NCI-H446 treated with DMSO at 0.1 percent for 48 hours (cell line): ENCODE measurements around the gene HSD11B1L.

ENCODE experiments used
- DNase-seq: peaks from one replicate; lab custom pipeline; 2025; lab: John Stamatoyannopoulos, UW

The HSD11B1L gene

GRCh38 chr19:5680437-5681368, at the start of gene HSD11B1L, which contains the start of gene MICOS13:
TSS of gene HSD11B1L (plus strand) at chr19:5681027. CDS start at chr19:5684833, 3,806 bp downstream.
TSS of gene MICOS13 (minus strand) at chr19:5680516. CDS start at chr19:5680486, 30 bp downstream.
- DNase-seq = peak; percentile 98

- DNase-seq = no peak
Observed at GRCh38 chr19:5631567-5632240, 49.1 kb upstream of the HSD11B1L start.

GRCh38 chr19:5632241-5632612, 48.6 kb upstream of the HSD11B1L start:
- DNase-seq = no peak

GRCh38 chr19:5632657-5633056, 48.2 kb upstream of the HSD11B1L start:
- no peak for DNase-seq

GRCh38 chr19:5635427-5635826, 45.4 kb upstream of the HSD11B1L start:
- no peak for DNase-seq

DNA sequence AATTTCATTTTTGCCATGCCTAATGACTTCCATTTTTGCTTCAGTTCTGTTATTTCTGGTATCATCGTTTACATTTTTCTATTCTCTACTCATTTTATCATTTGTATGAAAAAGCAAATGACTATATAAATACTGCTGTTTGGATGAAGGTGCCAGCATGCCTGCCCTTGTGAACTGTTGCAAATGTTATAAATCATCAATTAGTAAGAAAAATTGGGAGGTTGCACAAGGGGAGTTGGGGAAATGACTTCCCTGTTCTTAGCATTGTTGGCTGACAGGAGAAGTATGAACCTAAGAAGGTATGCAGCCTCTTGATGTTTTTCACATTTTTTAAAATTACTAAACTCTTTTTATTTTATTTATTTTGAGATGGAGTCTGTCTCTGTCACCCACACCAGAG, 42.9 kb upstream of the HSD11B1L start:
- DNase-seq = no peak

- no peak for DNase-seq
Observed at GRCh38 chr19:5641171-5641570, 39.7 kb upstream of the HSD11B1L start.

GRCh38 chr19:5642204-5642603, 38.6 kb upstream of the HSD11B1L start:
- DNase-seq = no peak

DNA sequence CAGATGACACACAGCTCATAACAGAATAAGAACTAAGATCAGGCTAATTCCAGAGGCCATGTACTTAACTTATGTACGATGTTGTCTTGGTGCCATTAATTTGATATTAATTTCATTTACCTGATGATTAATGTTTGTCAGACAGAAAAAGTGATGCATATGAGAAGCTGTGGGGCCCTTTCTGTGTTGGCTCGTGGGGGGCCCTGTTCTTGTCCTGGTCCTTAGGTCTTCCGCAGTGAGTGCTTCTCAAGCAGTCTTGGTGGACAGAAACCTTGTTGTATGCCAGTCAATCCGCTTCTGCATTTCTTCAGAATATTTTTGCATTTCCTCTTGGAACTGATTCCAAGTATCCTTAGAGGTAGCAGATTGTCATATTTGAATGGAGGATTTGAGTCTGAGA, 37.8 kb upstream of the HSD11B1L start:
- no peak for DNase-seq

DNA sequence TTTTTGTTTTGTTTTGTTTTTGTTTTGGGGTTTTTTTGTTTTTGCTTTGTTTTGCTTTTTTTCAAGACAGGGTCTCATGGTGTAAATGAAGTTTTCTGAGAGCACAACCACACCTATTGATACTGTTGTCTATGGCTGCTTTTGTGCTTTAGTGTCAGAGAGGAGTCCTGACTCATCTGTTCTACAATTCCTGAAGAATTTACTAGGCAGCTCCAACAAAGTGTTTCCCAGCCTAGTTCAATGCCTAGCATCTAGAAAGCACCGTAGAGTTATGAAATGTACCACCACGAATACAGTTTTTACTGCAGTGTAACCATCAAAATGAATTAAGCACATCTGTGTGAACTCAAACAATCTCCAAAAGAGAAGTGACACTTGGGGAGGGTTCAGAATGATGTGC, 36.8 kb upstream of the HSD11B1L start:
- DNase-seq = no peak

DNA sequence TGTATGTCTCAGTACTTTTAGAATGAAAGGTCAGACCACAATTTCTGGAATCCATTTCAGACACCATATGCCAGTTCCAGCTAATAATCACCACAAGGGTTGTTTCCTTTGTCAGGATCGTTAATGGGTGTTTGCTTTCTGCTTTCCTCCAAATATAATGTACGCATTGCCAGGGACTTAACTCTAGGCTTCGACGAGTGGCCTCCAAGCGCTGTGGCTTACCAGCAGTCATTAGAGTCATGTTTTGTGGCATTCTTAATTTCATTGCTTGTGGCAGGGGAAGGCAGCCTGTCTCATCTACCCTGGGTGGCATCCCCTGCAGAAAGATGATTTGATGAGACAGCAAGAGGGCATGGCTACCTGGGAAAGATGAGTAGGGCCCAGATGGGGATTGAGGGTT, 35.4 kb upstream of the HSD11B1L start:
- DNase-seq = no peak

GRCh38 chr19:5646703-5647102, 34.1 kb upstream of the HSD11B1L start:
- no peak for DNase-seq

GRCh38 chr19:5648464-5648863, 32.4 kb upstream of the HSD11B1L start:
- DNase-seq = no peak

GRCh38 chr19:5651361-5651760, 29.5 kb upstream of the HSD11B1L start:
- no peak for DNase-seq

DNA sequence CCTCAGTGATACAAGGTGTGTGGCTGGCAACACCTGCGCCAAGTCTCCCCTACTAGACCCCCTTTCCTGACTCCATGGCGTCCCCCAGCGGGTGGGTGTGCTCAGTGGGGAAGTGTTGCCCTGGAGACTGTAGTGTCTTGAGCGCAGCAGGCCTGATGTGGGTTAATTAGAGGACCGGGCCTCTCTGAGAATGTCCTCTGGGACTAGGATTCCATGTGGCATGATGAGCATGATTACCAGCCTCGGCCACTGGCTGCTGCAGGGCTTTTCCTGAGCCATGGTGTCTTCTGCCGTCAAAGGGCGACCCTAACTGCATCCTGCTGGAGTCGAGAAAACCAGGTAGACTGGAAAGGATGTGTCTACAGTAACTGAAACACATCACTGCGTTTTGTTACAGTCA, 28.6 kb upstream of the HSD11B1L start:
- no peak for DNase-seq

- no peak for DNase-seq
Observed at GRCh38 chr19:5654931-5655330, 25.9 kb upstream of the HSD11B1L start.

GRCh38 chr19:5655412-5655811, 25.4 kb upstream of the HSD11B1L start:
- DNase-seq = no peak

DNA sequence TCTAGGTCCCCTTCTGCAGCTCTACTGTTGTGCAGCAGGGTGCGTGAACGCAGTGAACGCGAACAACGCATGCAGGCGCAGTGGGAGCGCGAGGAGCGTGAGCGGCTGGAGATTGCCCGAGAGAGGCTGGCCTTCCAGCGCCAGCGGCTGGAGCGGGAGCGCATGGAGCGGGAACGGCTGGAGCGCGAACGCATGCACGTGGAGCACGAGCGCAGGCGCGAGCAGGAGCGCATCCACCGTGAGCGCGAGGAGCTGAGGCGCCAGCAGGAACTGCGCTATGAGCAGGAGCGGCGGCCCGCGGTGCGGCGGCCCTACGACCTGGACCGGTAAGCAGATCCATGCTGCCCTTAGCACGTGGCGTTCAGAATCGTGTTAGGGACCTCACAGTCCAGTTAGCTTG, 19.3 kb upstream of the HSD11B1L start:
- no peak for DNase-seq

DNA sequence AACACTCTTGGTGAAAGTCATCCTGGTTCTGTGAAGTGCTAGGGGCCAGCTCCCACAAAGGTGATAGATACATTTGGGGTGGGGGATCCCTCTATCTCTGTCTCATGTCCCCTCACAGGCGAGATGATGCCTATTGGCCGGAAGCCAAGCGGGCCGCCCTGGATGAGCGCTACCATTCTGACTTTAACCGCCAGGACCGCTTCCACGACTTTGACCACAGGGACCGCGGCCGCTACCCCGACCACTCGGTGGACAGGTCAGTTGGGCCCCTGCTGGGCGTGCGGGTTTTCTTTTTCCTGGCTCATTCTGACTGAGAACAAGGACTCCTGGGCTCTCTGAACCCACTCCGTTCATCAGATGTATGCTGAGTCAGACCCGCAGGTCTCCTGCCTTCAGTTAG, 16.9 kb upstream of the HSD11B1L start:
- DNase-seq = no peak

DNA sequence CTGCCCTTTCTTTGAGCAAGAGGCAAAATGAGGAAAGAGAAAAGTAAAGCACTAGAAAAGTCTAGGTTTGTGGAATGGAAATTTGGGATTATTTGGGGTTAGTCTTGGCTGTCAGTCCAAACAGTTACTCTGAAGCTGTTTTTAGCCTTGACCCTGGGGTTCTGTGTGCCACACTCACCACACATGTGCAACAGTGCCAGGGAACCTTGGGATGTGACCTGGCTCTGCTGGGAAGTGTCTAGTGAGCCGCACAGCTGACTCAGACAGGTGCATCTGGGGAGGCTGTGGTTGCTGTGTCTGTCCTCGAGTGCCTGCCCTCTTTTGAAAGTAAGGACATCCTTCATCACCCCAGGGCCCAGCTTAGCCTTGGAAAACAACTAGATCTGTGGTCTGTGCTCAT, 16.3 kb upstream of the HSD11B1L start:
- no peak for DNase-seq

GRCh38 chr19:5665781-5666513, 14.9 kb upstream of the HSD11B1L start:
- no peak for DNase-seq

DNA sequence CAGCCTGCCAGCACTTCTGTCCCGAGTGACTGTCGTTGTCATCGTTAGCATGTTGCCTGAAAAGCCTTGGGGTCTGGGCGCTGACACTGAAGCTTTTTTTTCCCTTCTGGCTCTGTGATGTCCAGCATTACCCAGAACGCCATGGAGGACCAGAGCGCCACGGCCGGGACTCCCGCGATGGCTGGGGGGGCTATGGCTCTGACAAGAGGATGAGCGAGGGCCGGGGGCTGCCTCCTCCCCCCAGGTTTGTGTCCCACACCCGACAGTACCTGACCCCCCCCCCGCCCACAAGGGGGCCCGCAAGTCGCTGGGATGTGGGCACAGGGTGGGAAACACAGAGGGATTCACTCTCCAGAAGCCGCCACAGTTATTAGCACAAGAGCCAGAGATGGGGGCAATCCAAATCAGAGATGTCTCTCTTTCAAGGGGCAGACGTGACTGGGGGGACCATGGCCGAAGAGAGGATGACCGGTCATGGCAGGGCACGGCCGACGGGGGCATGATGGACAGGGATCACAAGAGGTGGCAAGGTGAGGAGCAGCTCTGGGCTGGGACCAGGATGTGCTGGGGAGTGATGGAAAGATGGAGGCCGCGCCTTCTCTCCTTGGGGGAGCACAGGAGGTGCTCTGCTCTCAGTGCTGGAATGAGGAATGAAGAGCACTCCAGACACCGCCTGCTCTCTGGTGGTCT, 13.8 kb upstream of the HSD11B1L start:
- no peak for DNase-seq
